HEK293 (cell line): ENCODE results near the gene ETNK2.

Experiments used
- CTCF ChIA-PET: fragments of 350-600 bp; formaldehyde crosslinking; extraction: SDS; loops from one replicate; lab custom pipeline; 2021; ENCODE audit warnings: antibody characterized with exemption; lab: Yijun Ruan, JAX
- POLR2A ChIA-PET: fragments of 300-600 bp; formaldehyde crosslinking; extraction: SDS; loops from one replicate; lab custom pipeline; 2020; ENCODE audit warnings: antibody characterized with exemption, inconsistent platforms; lab: Yijun Ruan, JAX
- H3K27ac ChIP-seq: fragments of 200-500 bp; sonication (Bioruptor generic); 2 replicates; pipeline ENCODE4 v1.5.1; 2014; ENCODE audit warnings: low read depth, low read length, control low read depth, inconsistent platforms; ENCODE audit errors: extremely low read depth
- H3K36me3 ChIP-seq, 2 experiments: fragments of 200-500 bp in 1 of 2; sonication (Bioruptor generic) in 1 of 2; 1 replicate in 1 of 2; 2 replicates in 1 of 2; pipeline ENCODE4 v1.5.1; 2014 to 2017; ENCODE audit warnings: inconsistent platforms in 2 of 2, low read length in 2 of 2; ENCODE audit not compliant: control insufficient read depth in 2 of 2, insufficient read depth in 1 of 2
- H3K4me1 ChIP-seq: fragments of 200-500 bp; sonication (Bioruptor generic); 2 replicates; pipeline ENCODE4 v1.5.1; 2014; ENCODE audit warnings: mild to moderate bottlenecking, low read length, inconsistent platforms; ENCODE audit not compliant: control insufficient read depth, insufficient read depth
- H3K4me3 ChIP-seq: 2 replicates; pipeline ENCODE4 v1.5.1; 2011; ENCODE audit warnings: low read depth, mild to moderate bottlenecking, control low read depth, low read length, moderate library complexity
- H3K9me3 ChIP-seq: fragments of 200-500 bp; sonication (Bioruptor generic); 2 replicates; pipeline ENCODE4 v1.5.1; 2014; ENCODE audit warnings: low read depth, low read length, inconsistent platforms; ENCODE audit not compliant: control insufficient read depth, insufficient read depth
- EGR2 ChIP-seq: fragments of 450-650 bp; formaldehyde crosslinking; IDR thresholded peaks from 2 replicates; pipeline ENCODE4 v1.5.1; 2016; ENCODE audit warnings: low read depth, missing biosample characterization, missing genetic modification characterization
- GLIS1 ChIP-seq: fragments of 450-650 bp; formaldehyde crosslinking; IDR thresholded peaks from 2 replicates; pipeline ENCODE4 v1.5.1; 2016; ENCODE audit warnings: missing biosample characterization, missing genetic modification characterization
- GLIS2 ChIP-seq: fragments of 450-650 bp; formaldehyde crosslinking; IDR thresholded peaks from 2 replicates; pipeline ENCODE4 v1.5.1; 2016; ENCODE audit warnings: missing biosample characterization, missing genetic modification characterization
- IKZF3 ChIP-seq: fragments of 450-650 bp; IDR thresholded peaks from 2 replicates; pipeline ENCODE4 v1.5.0; 2018; ENCODE audit warnings: missing biosample characterization, mild to moderate bottlenecking, missing genetic modification characterization, moderate library complexity
- KLF1 ChIP-seq: fragments of 450-650 bp; formaldehyde crosslinking; IDR thresholded peaks from 2 replicates; pipeline ENCODE4 v1.5.1; 2016; ENCODE audit warnings: missing biosample characterization, missing genetic modification characterization
- KLF16 ChIP-seq: fragments of 450-650 bp; formaldehyde crosslinking; IDR thresholded peaks from 2 replicates; pipeline ENCODE4 v1.5.1; 2017; ENCODE audit warnings: missing biosample characterization, missing genetic modification characterization
- KLF8 ChIP-seq: fragments of 450-650 bp; formaldehyde crosslinking; IDR thresholded peaks from 2 replicates; pipeline ENCODE4 v1.5.1; 2016; ENCODE audit warnings: missing biosample characterization, missing genetic modification characterization
- OVOL3 ChIP-seq: fragments of 450-650 bp; formaldehyde crosslinking; IDR thresholded peaks from 2 replicates; pipeline ENCODE4 v1.5.1; 2016; ENCODE audit warnings: missing biosample characterization, missing genetic modification characterization
- SCRT1 ChIP-seq: fragments of 450-650 bp; formaldehyde crosslinking; IDR thresholded peaks from 2 replicates; pipeline ENCODE4 v1.5.1; 2016; ENCODE audit warnings: missing biosample characterization, missing genetic modification characterization, borderline replicate concordance
- SP2 ChIP-seq: fragments of 450-650 bp; formaldehyde crosslinking; IDR thresholded peaks from 2 replicates; pipeline ENCODE4 v1.5.1; 2016; ENCODE audit warnings: missing biosample characterization, missing genetic modification characterization
- SP7 ChIP-seq: fragments of 450-650 bp; formaldehyde crosslinking; IDR thresholded peaks from 2 replicates; pipeline ENCODE4 v1.5.1; 2016; ENCODE audit warnings: missing biosample characterization, missing genetic modification characterization
- YY1 ChIP-seq: fragments of 450-650 bp; formaldehyde crosslinking; IDR thresholded peaks from 2 replicates; pipeline ENCODE4 v1.5.1; 2018; ENCODE audit warnings: missing biosample characterization, missing genetic modification characterization
- ZBTB17 ChIP-seq: fragments of 450-650 bp; formaldehyde crosslinking; IDR thresholded peaks from 2 replicates; pipeline ENCODE4 v1.5.1; 2016; ENCODE audit warnings: missing biosample characterization, missing genetic modification characterization
- ZBTB20 ChIP-seq: fragments of 450-650 bp; formaldehyde crosslinking; IDR thresholded peaks from 2 replicates; pipeline ENCODE4 v1.5.1; 2016; ENCODE audit warnings: missing biosample characterization, missing genetic modification characterization
- ZBTB8A ChIP-seq: fragments of 450-650 bp; formaldehyde crosslinking; IDR thresholded peaks from 2 replicates; pipeline ENCODE4 v1.5.1; 2016; ENCODE audit warnings: missing biosample characterization, missing genetic modification characterization
- ZEB2 ChIP-seq: fragments of 450-650 bp; formaldehyde crosslinking; IDR thresholded peaks from 2 replicates; pipeline ENCODE4 v1.5.1; 2016; ENCODE audit warnings: missing biosample characterization, missing genetic modification characterization
- ZFHX2 ChIP-seq: fragments of 450-650 bp; formaldehyde crosslinking; conservative IDR thresholded peaks from 2 replicates; pipeline ENCODE4 v1.5.1; 2016; ENCODE audit warnings: missing biosample characterization, missing genetic modification characterization
- ZNF132 ChIP-seq: fragments of 450-650 bp; formaldehyde crosslinking; IDR thresholded peaks from 2 replicates; pipeline ENCODE4 v1.5.1; 2017; ENCODE audit warnings: missing biosample characterization, missing genetic modification characterization, borderline replicate concordance
- ZNF184 ChIP-seq: fragments of 450-650 bp; IDR thresholded peaks from 2 replicates; pipeline ENCODE4 v1.5.1; 2018; ENCODE audit warnings: missing biosample characterization, mild to moderate bottlenecking, missing genetic modification characterization
- ZNF2 ChIP-seq: fragments of 450-650 bp; formaldehyde crosslinking; IDR thresholded peaks from 2 replicates; pipeline ENCODE4 v1.5.1; 2016; ENCODE audit warnings: missing biosample characterization, missing genetic modification characterization
- ZNF292 ChIP-seq: fragments of 450-650 bp; formaldehyde crosslinking; IDR thresholded peaks from 2 replicates; pipeline ENCODE4 v1.5.1; 2016; ENCODE audit warnings: low read depth, missing biosample characterization, missing genetic modification characterization, borderline replicate concordance
- ZNF335 ChIP-seq: fragments of 450-650 bp; formaldehyde crosslinking; conservative IDR thresholded peaks from 2 replicates; pipeline ENCODE4 v1.5.1; 2016; ENCODE audit warnings: missing biosample characterization, missing genetic modification characterization
- ZNF37A ChIP-seq: fragments of 450-650 bp; IDR thresholded peaks from 2 replicates; pipeline ENCODE4 v1.5.1; 2018; ENCODE audit warnings: missing biosample characterization, missing genetic modification characterization
- ZNF521 ChIP-seq: fragments of 450-650 bp; formaldehyde crosslinking; IDR thresholded peaks from 2 replicates; pipeline ENCODE4 v1.5.1; 2017; ENCODE audit warnings: missing biosample characterization, mild to moderate bottlenecking, missing genetic modification characterization
- ZNF660 ChIP-seq: fragments of 450-650 bp; IDR thresholded peaks from 2 replicates; pipeline ENCODE4 v1.5.1; 2018; ENCODE audit warnings: missing biosample characterization, mild to moderate bottlenecking, missing genetic modification characterization
- ZNF677 ChIP-seq: fragments of 450-650 bp; IDR thresholded peaks from 2 replicates; pipeline ENCODE4 v1.5.0; 2018; ENCODE audit warnings: missing biosample characterization, mild to moderate bottlenecking, missing genetic modification characterization, moderate library complexity
- ZSCAN30 ChIP-seq: fragments of 450-650 bp; IDR thresholded peaks from 2 replicates; pipeline ENCODE4 v1.5.1; 2018; ENCODE audit warnings: missing biosample characterization, mild to moderate bottlenecking, missing genetic modification characterization, moderate library complexity
- TF ChIP-seq, protein P1 (sequence below): fragments of 450-650 bp; formaldehyde crosslinking; IDR thresholded peaks from 2 replicates; pipeline ENCODE4 v1.5.1; 2016; ENCODE audit warnings: missing biosample characterization, missing genetic modification characterization
- TF ChIP-seq, protein P2 (sequence below): fragments of 450-650 bp; formaldehyde crosslinking; IDR thresholded peaks from 2 replicates; pipeline ENCODE4 v1.5.1; 2016; ENCODE audit warnings: missing biosample characterization, missing genetic modification characterization
- TF ChIP-seq, protein P3 (sequence below): fragments of 450-650 bp; formaldehyde crosslinking; IDR thresholded peaks from 2 replicates; pipeline ENCODE4 v1.5.1; 2016; ENCODE audit warnings: missing biosample characterization, missing genetic modification characterization
- TF ChIP-seq, protein P4 (sequence below): fragments of 450-650 bp; formaldehyde crosslinking; IDR thresholded peaks from 2 replicates; pipeline ENCODE4 v1.5.1; 2016; ENCODE audit warnings: missing biosample characterization, missing genetic modification characterization

ETNK2 gene

DNA sequence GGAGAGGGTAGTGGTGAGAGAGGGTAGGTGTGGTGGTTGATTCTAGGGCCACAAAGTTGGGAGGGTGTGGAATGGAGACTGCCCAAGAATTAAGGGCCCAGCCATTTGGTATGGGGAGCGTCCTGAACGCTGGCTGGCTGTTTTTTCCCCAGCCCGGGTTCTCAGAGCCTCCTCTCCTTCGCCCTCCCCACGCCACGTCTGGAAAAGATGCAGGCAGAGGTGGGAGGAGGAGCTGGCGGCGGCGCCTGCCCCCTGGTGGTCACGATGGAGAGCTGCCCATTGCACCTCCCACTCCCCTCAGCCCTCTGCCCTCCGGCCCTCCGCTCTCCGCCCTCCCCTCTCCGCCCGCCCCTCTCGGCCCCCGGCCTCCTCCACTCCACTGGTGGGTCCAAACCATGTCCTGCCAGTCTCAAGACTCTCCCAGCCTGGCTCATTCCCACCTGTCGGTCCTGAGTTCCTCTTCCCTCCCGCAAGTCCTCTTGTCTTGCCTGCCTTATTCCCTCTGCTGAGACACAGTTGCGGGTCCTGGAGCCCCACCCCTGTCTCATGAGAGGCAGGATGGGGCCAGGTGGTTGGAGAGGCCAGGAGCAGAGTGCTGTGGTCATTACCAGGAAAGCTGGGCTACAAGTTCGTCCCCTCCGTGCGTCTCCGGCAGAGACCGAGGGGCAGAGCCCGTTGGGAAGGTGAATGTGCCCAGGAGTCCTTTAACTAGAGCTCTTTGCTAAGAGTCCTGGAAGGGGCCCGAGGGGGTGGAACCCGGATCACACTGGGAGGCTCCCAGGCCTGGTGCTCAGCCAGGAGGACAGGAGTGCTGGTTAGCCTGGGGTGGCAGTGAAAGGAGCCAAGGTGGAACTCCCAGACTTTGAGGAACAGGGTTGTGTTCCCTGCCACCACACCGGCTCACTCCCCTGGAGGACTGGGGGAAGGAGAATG, 22.6 kb downstream of the ETNK2 start:
- Histone ChIP-seq H3K27ac (no peak overlapping the region), H3K9me3 (no peaks in the 10 kb centered on the region), H3K36me3 (peaks cover 0 to 24% of the 10 kb centered on the region in 2 experiments; a peak in 1 of 3 replicates), H3K4me1 (0 out of 2 replicates have a peak, but pooled peaks cover 3% of the 10 kb centered on the region), H3K4me3 (no peak overlapping the region)
- CTCF ChIA-PET: interaction anchor here (0.5 to 6.0 kb wide), 64 partner anchors 8 to 794 kb away, joined by 3 to 167 read pairs (median 4); partner anchors contain the start of genes ETNK2, GOLT1A, SNRPE and SOX13
- POLR2A ChIA-PET: interaction anchor here (1.0 to 2.7 kb wide), 3 partner anchors 57 to 265 kb away, joined by 4 to 20 read pairs (median 5); partner anchors contain the start of gene SOX13
- TF ChIP-seq ZNF184 (no peak), ZNF37A (tag by site-specific recombination) (no peak), ZBTB17 (tag by site-specific recombination) (peak; percentile 59), IKZF3 (tag by site-specific recombination) (peak; percentile 44; the same call in 1 of the 2 replicates), ZNF292 (tag by site-specific recombination) (no peak), ZNF2 (no peak), EGR2 (peak; percentile 93), KLF1 (tag by site-specific recombination) (peak; percentile 38; the same call in 1 of the 2 replicates), OVOL3 (tag by site-specific recombination) (no peak), ZFHX2 (tag by site-specific recombination) (peak; percentile 92), ZNF521 (no peak), GLIS1 (tag by site-specific recombination) (peak; percentile 48), SP2 (tag by site-specific recombination) (peak; percentile 57), ZBTB8A (peak; percentile 62), KLF8 (tag by site-specific recombination) (0 out of 2 replicates have a peak, but pooled peaks have one; percentile 22), ZBTB20 (tag by site-specific recombination) (peak; percentile 24; the same call in 1 of the 2 replicates), ZNF660 (peak; percentile 20; the same call in 1 of the 2 replicates), ZNF677 (tag by site-specific recombination) (no peak), ZEB2 (tag by site-specific recombination) (0 out of 2 replicates have a peak, but pooled peaks have one; percentile 18), ZNF132 (tag by site-specific recombination) (no peak), SP7 (tag by site-specific recombination) (peak; percentile 31; the same call in 1 of the 2 replicates), SCRT1 (tag by site-specific recombination) (peak; percentile 85), ZNF335 (tag by site-specific recombination) (no peak), GLIS2 (peak; percentile 46; the same call in 1 of the 2 replicates), KLF16 (tag by site-specific recombination) (peak; percentile 56; the same call in 1 of the 2 replicates), YY1 (tag by site-specific recombination) (no peak), ZSCAN30 (tag by site-specific recombination) (0 out of 2 replicates have a peak, but pooled peaks have one; percentile 42)
- TF ChIP-seq, protein P1, sequence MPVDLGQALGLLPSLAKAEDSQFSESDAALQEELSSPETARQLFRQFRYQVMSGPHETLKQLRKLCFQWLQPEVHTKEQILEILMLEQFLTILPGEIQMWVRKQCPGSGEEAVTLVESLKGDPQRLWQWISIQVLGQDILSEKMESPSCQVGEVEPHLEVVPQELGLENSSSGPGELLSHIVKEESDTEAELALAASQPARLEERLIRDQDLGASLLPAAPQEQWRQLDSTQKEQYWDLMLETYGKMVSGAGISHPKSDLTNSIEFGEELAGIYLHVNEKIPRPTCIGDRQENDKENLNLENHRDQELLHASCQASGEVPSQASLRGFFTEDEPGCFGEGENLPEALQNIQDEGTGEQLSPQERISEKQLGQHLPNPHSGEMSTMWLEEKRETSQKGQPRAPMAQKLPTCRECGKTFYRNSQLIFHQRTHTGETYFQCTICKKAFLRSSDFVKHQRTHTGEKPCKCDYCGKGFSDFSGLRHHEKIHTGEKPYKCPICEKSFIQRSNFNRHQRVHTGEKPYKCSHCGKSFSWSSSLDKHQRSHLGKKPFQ (tag by site-specific recombination): no peak
- TF ChIP-seq, protein P2, sequence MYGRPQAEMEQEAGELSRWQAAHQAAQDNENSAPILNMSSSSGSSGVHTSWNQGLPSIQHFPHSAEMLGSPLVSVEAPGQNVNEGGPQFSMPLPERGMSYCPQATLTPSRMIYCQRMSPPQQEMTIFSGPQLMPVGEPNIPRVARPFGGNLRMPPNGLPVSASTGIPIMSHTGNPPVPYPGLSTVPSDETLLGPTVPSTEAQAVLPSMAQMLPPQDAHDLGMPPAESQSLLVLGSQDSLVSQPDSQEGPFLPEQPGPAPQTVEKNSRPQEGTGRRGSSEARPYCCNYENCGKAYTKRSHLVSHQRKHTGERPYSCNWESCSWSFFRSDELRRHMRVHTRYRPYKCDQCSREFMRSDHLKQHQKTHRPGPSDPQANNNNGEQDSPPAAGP: peak; percentile 41; the same call in 1 of the 2 replicates
- TF ChIP-seq, protein P3, sequence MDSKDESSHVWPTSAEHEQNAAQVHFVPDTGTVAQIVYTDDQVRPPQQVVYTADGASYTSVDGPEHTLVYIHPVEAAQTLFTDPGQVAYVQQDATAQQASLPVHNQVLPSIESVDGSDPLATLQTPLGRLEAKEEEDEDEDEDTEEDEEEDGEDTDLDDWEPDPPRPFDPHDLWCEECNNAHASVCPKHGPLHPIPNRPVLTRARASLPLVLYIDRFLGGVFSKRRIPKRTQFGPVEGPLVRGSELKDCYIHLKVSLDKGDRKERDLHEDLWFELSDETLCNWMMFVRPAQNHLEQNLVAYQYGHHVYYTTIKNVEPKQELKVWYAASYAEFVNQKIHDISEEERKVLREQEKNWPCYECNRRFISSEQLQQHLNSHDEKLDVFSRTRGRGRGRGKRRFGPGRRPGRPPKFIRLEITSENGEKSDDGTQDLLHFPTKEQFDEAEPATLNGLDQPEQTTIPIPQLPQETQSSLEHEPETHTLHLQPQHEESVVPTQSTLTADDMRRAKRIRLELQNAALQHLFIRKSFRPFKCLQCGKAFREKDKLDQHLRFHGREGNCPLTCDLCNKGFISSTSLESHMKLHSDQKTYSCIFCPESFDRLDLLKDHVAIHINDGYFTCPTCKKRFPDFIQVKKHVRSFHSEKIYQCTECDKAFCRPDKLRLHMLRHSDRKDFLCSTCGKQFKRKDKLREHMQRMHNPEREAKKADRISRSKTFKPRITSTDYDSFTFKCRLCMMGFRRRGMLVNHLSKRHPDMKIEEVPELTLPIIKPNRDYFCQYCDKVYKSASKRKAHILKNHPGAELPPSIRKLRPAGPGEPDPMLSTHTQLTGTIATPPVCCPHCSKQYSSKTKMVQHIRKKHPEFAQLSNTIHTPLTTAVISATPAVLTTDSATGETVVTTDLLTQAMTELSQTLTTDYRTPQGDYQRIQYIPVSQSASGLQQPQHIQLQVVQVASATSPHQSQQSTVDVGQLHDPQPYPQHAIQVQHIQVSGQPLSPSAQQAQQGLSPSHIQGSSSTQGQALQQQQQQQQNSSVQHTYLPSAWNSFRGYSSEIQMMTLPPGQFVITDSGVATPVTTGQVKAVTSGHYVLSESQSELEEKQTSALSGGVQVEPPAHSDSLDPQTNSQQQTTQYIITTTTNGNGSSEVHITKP (tag by site-specific recombination): peak; percentile 45
- TF ChIP-seq, protein P4, sequence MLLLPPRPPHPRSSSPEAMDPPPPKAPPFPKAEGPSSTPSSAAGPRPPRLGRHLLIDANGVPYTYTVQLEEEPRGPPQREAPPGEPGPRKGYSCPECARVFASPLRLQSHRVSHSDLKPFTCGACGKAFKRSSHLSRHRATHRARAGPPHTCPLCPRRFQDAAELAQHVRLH (tag by site-specific recombination): no peak
